GM18858 (cell line): ENCODE data around the gene OR11H7.
"Not testable (repeated sequence)": the region's sequence is repeated elsewhere in the genome, so short reads cannot be mapped to it uniquely, and the experiment has no call there.

ENCODE experiments used
- ATAC-seq: cut with Tn5 transposase; IDR thresholded peaks from one replicate; pipeline ENCODE4 v1.9.1; 2021; ENCODE audit not compliant: unreplicated experiment

Gene OR11H7

DNA sequence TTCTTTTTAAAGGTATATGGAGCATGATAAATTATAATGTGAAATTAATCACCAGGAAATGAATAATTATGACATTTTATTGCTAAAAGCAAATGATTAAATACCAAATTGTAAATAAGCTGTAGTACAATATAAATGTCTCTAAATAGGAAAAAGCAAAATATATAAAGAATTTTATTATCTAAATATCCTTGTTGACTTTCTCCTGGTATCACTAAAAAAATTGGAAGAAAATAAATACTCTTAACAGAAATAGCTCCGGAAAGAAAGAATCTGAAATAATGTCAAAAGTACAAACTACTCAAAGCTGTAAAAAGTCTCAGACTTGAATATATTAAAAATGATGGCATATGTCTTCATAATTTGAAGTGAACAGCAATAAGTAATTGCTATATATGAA lies at the start of gene OR11H7:
OR11H7 (plus strand) TSS at position 301 of the 400 bp plus-strand sequence.
- ATAC-seq, result no peak

DNA sequence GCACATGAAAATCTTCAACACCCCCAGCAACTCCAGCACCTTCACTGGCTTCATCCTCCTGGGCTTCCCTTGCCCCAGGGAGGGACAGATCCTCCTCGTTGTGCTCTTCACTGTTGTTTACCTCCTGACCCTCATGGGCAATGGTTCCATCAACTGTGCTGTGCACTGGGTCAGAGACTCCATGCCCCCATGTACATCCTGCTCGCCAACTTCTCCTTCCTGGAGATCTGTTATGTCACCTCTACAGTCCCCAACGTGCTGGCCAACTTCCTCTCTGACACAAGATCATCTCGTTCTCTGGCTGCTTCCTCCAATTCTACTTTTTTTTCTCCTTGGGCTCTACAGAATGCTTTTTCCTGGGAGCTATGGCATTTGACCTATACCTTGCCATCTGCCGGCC lies 49.6 kb upstream of the OR11H7 start:
- no peak for ATAC-seq

GRCh38 chr14:20179880-20180279 lies 48.9 kb upstream of the OR11H7 start:
- ATAC-seq, result no peak

- no peak for ATAC-seq
These were observed 48.3 kb upstream of the OR11H7 start for GRCh38 chr14:20180486-20180885.

DNA sequence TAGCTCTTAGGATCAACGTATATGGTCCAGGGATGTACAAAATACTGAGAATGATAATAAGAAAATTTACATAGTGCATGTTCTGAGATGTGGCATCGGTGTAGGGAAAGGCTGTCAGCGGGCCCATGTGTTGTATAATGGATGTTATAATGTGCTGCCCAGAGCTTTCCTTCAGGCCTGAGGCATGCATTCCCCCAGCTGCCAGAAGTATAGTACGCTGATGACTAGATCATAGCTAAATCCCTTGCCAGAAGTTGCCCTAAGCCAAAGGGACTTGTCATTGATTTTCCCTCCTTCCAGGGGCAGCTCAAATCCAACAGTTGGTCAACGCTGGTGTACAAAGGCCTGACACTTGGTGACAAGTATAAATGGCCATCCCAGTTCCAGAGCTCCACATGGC lies 44.6 kb upstream of the OR11H7 start:
- ATAC-seq, result no peak

- ATAC-seq, result no peak
These were observed 38.2 kb upstream of the OR11H7 start, which contains the start of gene OR11G2 for GRCh38 chr14:20190596-20190995. Gene OR11G2, plus strand, starts transcription at chr14:20190896. Its CDS starts 6,542 bp downstream, at chr14:20197438.

- no peak for ATAC-seq
These were observed 37.4 kb upstream of the OR11H7 start for GRCh38 chr14:20191396-20191795.

DNA sequence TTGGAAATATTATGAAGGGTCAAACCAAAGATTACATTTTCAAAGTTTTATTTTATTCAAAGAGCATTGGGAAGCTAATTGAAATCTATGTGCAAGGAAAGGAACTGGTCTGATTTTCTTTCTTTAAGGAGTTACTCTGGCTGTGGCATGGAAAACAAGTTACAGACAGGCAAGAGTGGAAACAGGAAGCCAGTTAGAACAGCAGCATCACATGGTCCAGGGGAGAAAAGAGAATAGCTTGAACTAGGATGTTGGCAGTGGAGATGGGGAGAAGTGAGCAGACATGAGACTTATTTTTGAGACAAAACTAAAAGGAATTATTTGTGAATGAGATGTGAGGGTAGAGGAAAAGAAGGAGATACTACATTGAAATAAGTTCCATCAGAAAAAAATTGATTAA lies 34.7 kb upstream of the OR11H7 start:
- no peak for ATAC-seq

DNA sequence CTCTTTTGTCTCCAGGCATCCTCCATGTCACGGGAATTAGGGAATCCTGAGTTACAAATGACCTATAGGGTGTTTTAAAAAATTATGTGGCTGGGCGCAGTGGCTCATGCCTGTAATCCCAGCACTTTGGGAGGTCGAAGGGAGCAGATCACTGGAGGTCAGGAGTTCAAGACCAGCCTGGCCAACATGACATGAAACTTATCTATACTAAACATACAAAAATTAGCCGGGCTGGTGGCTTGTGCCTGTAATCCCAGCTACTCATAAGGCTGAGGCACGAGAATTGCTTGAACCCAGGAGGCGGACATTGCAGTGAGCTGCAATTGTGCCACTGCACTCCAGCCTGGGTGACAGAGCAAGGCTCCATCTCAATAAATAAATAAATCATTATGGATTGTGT lies 33.6 kb upstream of the OR11H7 start:
- ATAC-seq, result not testable (repeated sequence)

- no peak for ATAC-seq
These were observed 32.9 kb upstream of the OR11H7 start for GRCh38 chr14:20195911-20196310.

DNA sequence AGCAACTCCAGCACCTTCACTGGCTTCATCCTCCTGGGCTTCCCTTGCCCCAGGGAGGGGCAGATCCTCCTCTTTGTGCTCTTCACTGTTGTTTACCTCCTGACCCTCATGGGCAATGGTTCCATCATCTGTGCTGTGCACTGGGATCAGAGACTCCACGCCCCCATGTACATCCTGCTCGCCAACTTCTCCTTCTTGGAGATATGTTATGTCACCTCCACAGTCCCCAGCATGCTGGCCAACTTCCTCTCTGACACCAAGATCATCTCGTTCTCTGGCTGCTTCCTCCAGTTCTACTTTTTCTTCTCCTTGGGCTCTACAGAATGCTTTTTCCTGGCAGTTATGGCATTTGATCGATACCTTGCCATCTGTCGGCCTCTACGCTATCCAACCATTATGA lies 31.3 kb upstream of the OR11H7 start:
- ATAC-seq, result no peak

- ATAC-seq, result no peak
These were observed 29.8 kb upstream of the OR11H7 start for GRCh38 chr14:20198991-20199390.

GRCh38 chr14:20204721-20205120 lies 24.1 kb upstream of the OR11H7 start:
- ATAC-seq, result no peak

DNA sequence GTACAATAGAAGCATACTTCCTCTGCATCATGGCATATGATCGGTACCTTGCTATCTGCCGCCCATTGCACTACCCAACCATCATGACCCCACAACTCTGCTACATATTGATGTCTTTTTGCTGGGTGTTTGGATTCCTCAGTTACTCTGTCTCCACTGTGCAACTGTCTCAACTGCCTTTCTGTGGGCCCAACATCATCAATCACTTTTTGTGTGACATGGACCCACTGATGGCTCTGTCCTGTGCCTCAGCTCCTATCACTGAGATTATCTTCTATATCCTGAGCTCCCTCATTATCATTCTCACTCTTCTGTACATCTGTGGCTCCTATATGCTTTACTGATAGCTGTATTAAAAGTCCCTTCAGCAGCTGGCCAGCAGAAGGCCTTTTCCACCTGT lies 19.2 kb upstream of the OR11H7 start:
- ATAC-seq, result no peak

DNA sequence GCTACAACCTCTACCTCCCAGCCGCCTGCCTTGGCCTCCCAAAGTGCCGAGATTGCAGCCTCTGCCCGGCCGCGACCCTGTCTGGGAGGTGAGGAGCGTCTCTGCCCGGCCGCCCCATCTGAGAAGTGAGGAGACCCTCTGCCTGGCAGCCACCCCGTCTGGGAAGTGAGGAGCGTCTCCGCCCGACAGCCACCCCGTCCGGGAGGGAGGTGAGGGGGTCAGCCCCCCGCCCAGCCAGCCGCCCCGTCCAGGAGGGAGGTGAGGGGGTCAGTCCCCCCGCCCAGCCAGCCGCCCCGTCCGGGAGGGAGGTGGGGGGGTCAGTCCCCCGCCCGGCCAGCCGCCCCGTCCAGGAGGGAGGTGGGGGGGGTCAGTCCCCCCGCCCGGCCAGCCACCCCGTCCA lies 16.4 kb upstream of the OR11H7 start:
- not testable (repeated sequence) for ATAC-seq

DNA sequence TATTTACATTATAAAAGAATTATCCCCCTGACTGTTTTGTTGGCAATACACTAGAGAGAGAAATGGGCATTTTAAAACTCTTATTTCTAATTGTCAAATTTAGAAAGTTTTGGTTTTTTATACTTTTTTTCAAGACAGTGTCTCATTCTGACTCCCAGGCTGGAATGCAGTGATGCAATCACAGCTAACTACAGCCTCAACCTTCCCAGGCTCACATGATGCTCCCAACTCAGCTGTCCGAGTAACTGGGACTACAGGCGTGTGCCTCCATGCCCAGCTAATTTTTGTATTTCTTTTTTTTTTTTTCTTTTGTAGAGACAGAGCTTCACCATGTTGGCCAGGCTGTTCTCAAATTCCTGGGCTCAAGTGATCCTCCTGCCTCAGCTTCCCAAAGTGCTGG lies 13.6 kb upstream of the OR11H7 start:
- no peak for ATAC-seq

GRCh38 chr14:20219033-20219432 lies 9.7 kb upstream of the OR11H7 start:
- no peak for ATAC-seq

GRCh38 chr14:20223410-20223809 lies 5.4 kb upstream of the OR11H7 start, which contains the start of gene OR11H6:
Gene OR11H6, plus strand, starts transcription at chr14:20223710. Its CDS starts 0 bp downstream, at chr14:20223710.
- no peak for ATAC-seq

- not testable (repeated sequence) for ATAC-seq
These were observed 6.6 kb downstream of the OR11H7 start for GRCh38 chr14:20235415-20235814.

- no peak for ATAC-seq
These were observed 19.0 kb downstream of the OR11H7 start for GRCh38 chr14:20247646-20248246.

DNA sequence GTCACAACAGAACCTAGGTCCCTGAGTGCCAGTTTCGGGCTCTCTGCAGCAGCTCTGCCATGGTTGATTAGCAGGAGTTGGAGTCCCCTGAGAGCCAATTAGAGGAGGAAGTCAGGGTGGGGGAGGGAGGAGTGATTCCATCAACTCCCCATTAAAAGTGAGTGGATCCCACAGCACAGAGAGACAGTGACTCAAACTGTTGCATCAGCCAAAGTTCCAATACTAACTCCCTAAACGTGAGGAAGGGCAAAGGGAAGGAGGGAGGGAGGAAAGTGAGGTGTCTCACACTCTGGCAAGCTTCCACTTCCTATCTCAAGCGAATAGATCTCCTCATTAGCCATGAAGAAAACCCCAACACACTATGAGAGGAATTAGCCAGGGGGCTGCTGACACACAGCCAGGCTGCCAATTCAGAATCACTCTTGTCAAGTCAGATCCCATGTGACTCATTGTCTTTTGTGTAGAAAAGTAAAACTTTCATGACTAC lies 33.9 kb downstream of the OR11H7 start:
- ATAC-seq, result no peak

DNA sequence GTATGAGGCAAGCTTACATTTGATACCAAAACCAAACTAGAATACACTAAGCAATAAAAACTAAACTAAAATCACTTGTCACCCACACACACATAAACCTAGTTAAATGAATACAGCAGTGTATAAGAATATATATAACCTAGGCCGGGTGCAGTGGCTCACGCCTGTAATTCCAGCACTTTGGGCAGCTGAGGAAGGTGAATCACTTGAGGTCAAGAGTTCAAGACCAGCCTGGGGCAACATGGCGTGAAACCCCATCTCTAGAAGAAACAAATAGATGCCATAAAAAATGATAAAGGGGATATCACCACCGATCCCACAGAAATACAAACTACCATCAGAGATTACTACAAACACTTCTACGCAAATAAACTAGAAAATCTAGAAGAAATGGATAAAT lies 35.6 kb downstream of the OR11H7 start:
- not testable (repeated sequence) for ATAC-seq

GRCh38 chr14:20274062-20274461 lies 45.3 kb downstream of the OR11H7 start:
- ATAC-seq, result no peak
